HEK293 (cell line): ENCODE results near the gene H3-3A.

Source experiments
- CTCF ChIA-PET: fragments of 350-600 bp; formaldehyde crosslinking; extraction: SDS; loops from one replicate; lab custom pipeline; 2021; ENCODE audit warnings: antibody characterized with exemption; lab: Yijun Ruan, JAX
- POLR2A ChIA-PET: fragments of 300-600 bp; formaldehyde crosslinking; extraction: SDS; loops from one replicate; lab custom pipeline; 2020; ENCODE audit warnings: antibody characterized with exemption, inconsistent platforms; lab: Yijun Ruan, JAX
- H3K27ac ChIP-seq: fragments of 200-500 bp; sonication (Bioruptor generic); 2 replicates; pipeline ENCODE4 v1.5.1; 2014; ENCODE audit warnings: low read depth, low read length, control low read depth, inconsistent platforms; ENCODE audit errors: extremely low read depth
- H3K36me3 ChIP-seq, 2 experiments: fragments of 200-500 bp in 1 of 2; sonication (Bioruptor generic) in 1 of 2; 1 replicate in 1 of 2; 2 replicates in 1 of 2; pipeline ENCODE4 v1.5.1; 2014 to 2017; ENCODE audit warnings: inconsistent platforms in 2 of 2, low read length in 2 of 2; ENCODE audit not compliant: control insufficient read depth in 2 of 2, insufficient read depth in 1 of 2
- H3K4me1 ChIP-seq: fragments of 200-500 bp; sonication (Bioruptor generic); 2 replicates; pipeline ENCODE4 v1.5.1; 2014; ENCODE audit warnings: mild to moderate bottlenecking, low read length, inconsistent platforms; ENCODE audit not compliant: control insufficient read depth, insufficient read depth
- H3K4me3 ChIP-seq: 2 replicates; pipeline ENCODE4 v1.5.1; 2011; ENCODE audit warnings: low read depth, mild to moderate bottlenecking, control low read depth, low read length, moderate library complexity
- H3K9me3 ChIP-seq: fragments of 200-500 bp; sonication (Bioruptor generic); 2 replicates; pipeline ENCODE4 v1.5.1; 2014; ENCODE audit warnings: low read depth, low read length, inconsistent platforms; ENCODE audit not compliant: control insufficient read depth, insufficient read depth
- MZF1 ChIP-seq: fragments of 450-650 bp; formaldehyde crosslinking; IDR thresholded peaks from 2 replicates; pipeline ENCODE4 v1.5.1; 2017; ENCODE audit warnings: missing biosample characterization, missing genetic modification characterization, borderline replicate concordance
- OVOL3 ChIP-seq: fragments of 450-650 bp; formaldehyde crosslinking; IDR thresholded peaks from 2 replicates; pipeline ENCODE4 v1.5.1; 2016; ENCODE audit warnings: missing biosample characterization, missing genetic modification characterization
- RBAK ChIP-seq: fragments of 450-650 bp; formaldehyde crosslinking; IDR thresholded peaks from 2 replicates; pipeline ENCODE4 v1.5.1; 2016; ENCODE audit warnings: missing biosample characterization, missing genetic modification characterization
- SETDB1 ChIP-seq: IDR thresholded peaks from one replicate; pipeline ENCODE4 v1.6.1; 2017; ENCODE audit warnings: mild to moderate bottlenecking, low read length, moderate library complexity, mixed read lengths; ENCODE audit not compliant: insufficient read length
- ZBTB17 ChIP-seq: fragments of 450-650 bp; formaldehyde crosslinking; IDR thresholded peaks from 2 replicates; pipeline ENCODE4 v1.5.1; 2016; ENCODE audit warnings: missing biosample characterization, missing genetic modification characterization
- ZFHX2 ChIP-seq: fragments of 450-650 bp; formaldehyde crosslinking; conservative IDR thresholded peaks from 2 replicates; pipeline ENCODE4 v1.5.1; 2016; ENCODE audit warnings: missing biosample characterization, missing genetic modification characterization
- ZNF169 ChIP-seq: fragments of 450-650 bp; formaldehyde crosslinking; IDR thresholded peaks from 2 replicates; pipeline ENCODE4 v1.5.1; 2016; ENCODE audit warnings: missing biosample characterization, missing genetic modification characterization
- ZNF211 ChIP-seq: fragments of 450-650 bp; formaldehyde crosslinking; IDR thresholded peaks from 2 replicates; pipeline ENCODE4 v1.5.1; 2016; ENCODE audit warnings: low read depth, missing biosample characterization, missing genetic modification characterization
- ZNF223 ChIP-seq: fragments of 450-650 bp; formaldehyde crosslinking; IDR thresholded peaks from 2 replicates; pipeline ENCODE4 v1.5.1; 2016; ENCODE audit warnings: missing biosample characterization, missing genetic modification characterization
- ZNF239 ChIP-seq: fragments of 450-650 bp; formaldehyde crosslinking; IDR thresholded peaks from 2 replicates; pipeline ENCODE4 v1.5.1; 2016; ENCODE audit warnings: missing biosample characterization, missing genetic modification characterization
- ZNF292 ChIP-seq: fragments of 450-650 bp; formaldehyde crosslinking; IDR thresholded peaks from 2 replicates; pipeline ENCODE4 v1.5.1; 2016; ENCODE audit warnings: low read depth, missing biosample characterization, missing genetic modification characterization, borderline replicate concordance
- ZNF311 ChIP-seq: fragments of 450-650 bp; formaldehyde crosslinking; IDR thresholded peaks from 2 replicates; pipeline ENCODE4 v1.5.1; 2017; ENCODE audit warnings: missing biosample characterization, missing genetic modification characterization, borderline replicate concordance
- ZNF549 ChIP-seq: fragments of 450-650 bp; IDR thresholded peaks from 2 replicates; pipeline ENCODE4 v1.5.1; 2018; ENCODE audit warnings: missing biosample characterization, missing genetic modification characterization, mild to moderate bottlenecking, inconsistent platforms, moderate library complexity
- ZNF571 ChIP-seq: fragments of 450-650 bp; formaldehyde crosslinking; IDR thresholded peaks from 2 replicates; pipeline ENCODE4 v1.5.0; 2017; ENCODE audit warnings: missing biosample characterization, missing genetic modification characterization
- ZNF624 ChIP-seq: fragments of 450-650 bp; formaldehyde crosslinking; IDR thresholded peaks from 2 replicates; pipeline ENCODE4 v1.5.1; 2017; ENCODE audit warnings: missing biosample characterization, missing genetic modification characterization
- ZNF677 ChIP-seq: fragments of 450-650 bp; IDR thresholded peaks from 2 replicates; pipeline ENCODE4 v1.5.0; 2018; ENCODE audit warnings: missing biosample characterization, mild to moderate bottlenecking, missing genetic modification characterization, moderate library complexity
- ZNF707 ChIP-seq: fragments of 450-650 bp; formaldehyde crosslinking; IDR thresholded peaks from 2 replicates; pipeline ENCODE4 v1.5.1; 2016; ENCODE audit warnings: missing biosample characterization, missing genetic modification characterization
- ZNF792 ChIP-seq: fragments of 450-650 bp; formaldehyde crosslinking; IDR thresholded peaks from 2 replicates; pipeline ENCODE4 v1.5.1; 2016; ENCODE audit warnings: missing biosample characterization, missing genetic modification characterization
- TF ChIP-seq, protein P1 (sequence below): fragments of 450-650 bp; formaldehyde crosslinking; IDR thresholded peaks from 2 replicates; pipeline ENCODE4 v1.5.1; 2017; ENCODE audit warnings: missing biosample characterization, missing genetic modification characterization
- TF ChIP-seq, protein P2 (sequence below): fragments of 450-650 bp; formaldehyde crosslinking; conservative IDR thresholded peaks from 2 replicates; pipeline ENCODE4 v1.5.1; 2016; ENCODE audit warnings: low read depth, missing biosample characterization, missing genetic modification characterization
- TF ChIP-seq, protein P3 (sequence below): fragments of 450-650 bp; IDR thresholded peaks from 2 replicates; pipeline ENCODE4 v1.5.1; 2018; ENCODE audit warnings: missing biosample characterization, mild to moderate bottlenecking, missing genetic modification characterization
- TF ChIP-seq, protein P4 (sequence below): fragments of 450-650 bp; formaldehyde crosslinking; IDR thresholded peaks from 2 replicates; pipeline ENCODE4 v1.5.1; 2016; ENCODE audit warnings: missing biosample characterization, missing genetic modification characterization

H3-3A gene

DNA sequence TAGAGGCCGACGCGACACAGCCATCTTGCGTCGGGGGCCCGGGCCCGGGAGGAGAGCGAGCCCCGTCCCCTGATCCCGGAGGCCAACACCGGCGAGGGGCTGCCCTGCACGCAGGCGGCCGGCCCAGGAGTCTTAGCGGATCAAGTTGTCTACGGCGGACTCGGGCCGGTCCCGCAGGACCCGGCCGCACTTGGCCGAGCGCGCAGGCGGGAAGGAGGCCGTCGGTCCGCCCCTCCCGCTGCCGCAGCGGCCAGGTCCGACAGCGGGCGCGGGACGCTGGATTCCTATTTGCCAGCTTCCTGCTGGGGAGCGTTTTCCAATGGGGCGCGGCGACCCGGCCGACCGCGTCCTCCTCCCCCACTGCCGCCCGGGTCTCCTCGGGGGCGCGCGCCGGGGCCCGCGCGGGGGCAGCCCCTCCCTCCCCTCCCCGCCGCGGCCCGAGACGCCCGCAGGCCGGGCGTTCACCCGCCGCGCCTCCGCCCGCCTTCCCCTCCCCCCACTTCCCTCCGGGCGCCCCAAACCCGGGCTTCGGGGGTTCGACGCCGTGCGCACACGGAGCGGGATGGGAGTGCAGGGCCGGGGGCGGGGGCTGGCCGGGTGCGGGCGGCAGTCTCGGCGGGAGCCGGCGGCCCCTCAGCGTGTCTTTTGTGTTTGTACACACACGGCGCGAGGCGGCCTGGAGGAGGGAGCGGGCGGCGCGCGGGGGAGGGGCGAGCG, 517 bp upstream of the H3-3A start:
- CTCF ChIA-PET, result interaction anchor here (0.5 to 2.9 kb wide), 7 partner anchors 11 to 76 kb away, joined by 3 to 10 read pairs (median 6); partner anchors contain the start of gene SDE2
- H3K9me3 ChIP-seq, result no peaks in the 10 kb centered on the region
- H3K4me3 ChIP-seq, result peak overlapping the region; percentile 89
- H3K4me1 ChIP-seq, result peaks cover 14% of the 10 kb centered on the region; the same call in 1 of the 2 replicates
- peak overlapping the region; percentile 97 for H3K27ac ChIP-seq
- H3K36me3 ChIP-seq, result peaks cover 22 to 30% of the 10 kb centered on the region in 2 experiments
- POLR2A ChIA-PET, result interaction anchor here (0.5 to 4.4 kb wide), 47 partner anchors 9 to 1439 kb away, joined by 3 to 160 read pairs (median 6); partner anchors contain the start of genes LIN9, PARP1, PYCR2 and SDE2
- no peak; the same call in 1 of the 2 replicates for TF ChIP-seq MZF1 (tag by site-specific recombination)
- peak; percentile 55; the same call in 1 of the 2 replicates for TF ChIP-seq ZNF223 (tag by site-specific recombination)
- TF ChIP-seq, protein P1, sequence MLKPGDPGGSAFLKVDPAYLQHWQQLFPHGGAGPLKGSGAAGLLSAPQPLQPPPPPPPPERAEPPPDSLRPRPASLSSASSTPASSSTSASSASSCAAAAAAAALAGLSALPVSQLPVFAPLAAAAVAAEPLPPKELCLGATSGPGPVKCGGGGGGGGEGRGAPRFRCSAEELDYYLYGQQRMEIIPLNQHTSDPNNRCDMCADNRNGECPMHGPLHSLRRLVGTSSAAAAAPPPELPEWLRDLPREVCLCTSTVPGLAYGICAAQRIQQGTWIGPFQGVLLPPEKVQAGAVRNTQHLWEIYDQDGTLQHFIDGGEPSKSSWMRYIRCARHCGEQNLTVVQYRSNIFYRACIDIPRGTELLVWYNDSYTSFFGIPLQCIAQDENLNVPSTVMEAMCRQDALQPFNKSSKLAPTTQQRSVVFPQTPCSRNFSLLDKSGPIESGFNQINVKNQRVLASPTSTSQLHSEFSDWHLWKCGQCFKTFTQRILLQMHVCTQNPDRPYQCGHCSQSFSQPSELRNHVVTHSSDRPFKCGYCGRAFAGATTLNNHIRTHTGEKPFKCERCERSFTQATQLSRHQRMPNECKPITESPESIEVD (tag by site-specific recombination), result no peak
- TF ChIP-seq ZNF211 (tag by site-specific recombination), result no peak
- TF ChIP-seq ZNF292 (tag by site-specific recombination), result no peak
- TF ChIP-seq SETDB1, result no peak
- peak; percentile 52 for TF ChIP-seq ZNF677 (tag by site-specific recombination)
- TF ChIP-seq ZNF624 (tag by site-specific recombination), result no peak
- TF ChIP-seq ZNF549 (tag by site-specific recombination), result no peak
- no peak for TF ChIP-seq RBAK (tag by site-specific recombination)
- no peak for TF ChIP-seq ZNF571 (tag by site-specific recombination)
- TF ChIP-seq, protein P2, sequence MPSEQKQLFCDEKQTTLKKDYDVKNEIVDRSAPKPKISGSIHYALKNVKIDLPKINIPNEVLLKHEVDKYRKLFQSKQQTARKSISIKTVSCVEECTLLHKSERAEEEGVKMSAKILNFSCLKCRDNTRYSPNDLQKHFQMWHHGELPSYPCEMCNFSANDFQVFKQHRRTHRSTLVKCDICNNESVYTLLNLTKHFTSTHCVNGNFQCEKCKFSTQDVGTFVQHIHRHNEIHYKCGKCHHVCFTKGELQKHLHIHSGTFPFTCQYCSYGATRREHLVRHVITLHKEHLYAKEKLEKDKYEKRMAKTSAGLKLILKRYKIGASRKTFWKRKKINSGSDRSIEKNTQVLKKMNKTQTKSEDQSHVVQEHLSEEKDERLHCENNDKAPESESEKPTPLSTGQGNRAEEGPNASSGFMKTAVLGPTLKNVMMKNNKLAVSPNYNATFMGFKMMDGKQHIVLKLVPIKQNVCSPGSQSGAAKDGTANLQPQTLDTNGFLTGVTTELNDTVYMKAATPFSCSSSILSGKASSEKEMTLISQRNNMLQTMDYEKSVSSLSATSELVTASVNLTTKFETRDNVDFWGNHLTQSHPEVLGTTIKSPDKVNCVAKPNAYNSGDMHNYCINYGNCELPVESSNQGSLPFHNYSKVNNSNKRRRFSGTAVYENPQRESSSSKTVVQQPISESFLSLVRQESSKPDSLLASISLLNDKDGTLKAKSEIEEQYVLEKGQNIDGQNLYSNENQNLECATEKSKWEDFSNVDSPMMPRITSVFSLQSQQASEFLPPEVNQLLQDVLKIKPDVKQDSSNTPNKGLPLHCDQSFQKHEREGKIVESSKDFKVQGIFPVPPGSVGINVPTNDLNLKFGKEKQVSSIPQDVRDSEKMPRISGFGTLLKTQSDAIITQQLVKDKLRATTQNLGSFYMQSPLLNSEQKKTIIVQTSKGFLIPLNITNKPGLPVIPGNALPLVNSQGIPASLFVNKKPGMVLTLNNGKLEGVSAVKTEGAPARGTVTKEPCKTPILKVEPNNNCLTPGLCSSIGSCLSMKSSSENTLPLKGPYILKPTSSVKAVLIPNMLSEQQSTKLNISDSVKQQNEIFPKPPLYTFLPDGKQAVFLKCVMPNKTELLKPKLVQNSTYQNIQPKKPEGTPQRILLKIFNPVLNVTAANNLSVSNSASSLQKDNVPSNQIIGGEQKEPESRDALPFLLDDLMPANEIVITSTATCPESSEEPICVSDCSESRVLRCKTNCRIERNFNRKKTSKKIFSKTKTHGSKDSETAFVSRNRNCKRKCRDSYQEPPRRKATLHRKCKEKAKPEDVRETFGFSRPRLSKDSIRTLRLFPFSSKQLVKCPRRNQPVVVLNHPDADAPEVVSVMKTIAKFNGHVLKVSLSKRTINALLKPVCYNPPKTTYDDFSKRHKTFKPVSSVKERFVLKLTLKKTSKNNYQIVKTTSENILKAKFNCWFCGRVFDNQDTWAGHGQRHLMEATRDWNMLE (tag by site-specific recombination), result no peak
- 0 out of 2 replicates have a peak, but pooled peaks have one; percentile 26 for TF ChIP-seq ZNF169 (tag by site-specific recombination)
- no peak for TF ChIP-seq ZNF311 (tag by site-specific recombination)
- TF ChIP-seq ZBTB17 (tag by site-specific recombination), result peak; percentile 80
- TF ChIP-seq ZFHX2 (tag by site-specific recombination), result peak; percentile 87
- TF ChIP-seq, protein P3, sequence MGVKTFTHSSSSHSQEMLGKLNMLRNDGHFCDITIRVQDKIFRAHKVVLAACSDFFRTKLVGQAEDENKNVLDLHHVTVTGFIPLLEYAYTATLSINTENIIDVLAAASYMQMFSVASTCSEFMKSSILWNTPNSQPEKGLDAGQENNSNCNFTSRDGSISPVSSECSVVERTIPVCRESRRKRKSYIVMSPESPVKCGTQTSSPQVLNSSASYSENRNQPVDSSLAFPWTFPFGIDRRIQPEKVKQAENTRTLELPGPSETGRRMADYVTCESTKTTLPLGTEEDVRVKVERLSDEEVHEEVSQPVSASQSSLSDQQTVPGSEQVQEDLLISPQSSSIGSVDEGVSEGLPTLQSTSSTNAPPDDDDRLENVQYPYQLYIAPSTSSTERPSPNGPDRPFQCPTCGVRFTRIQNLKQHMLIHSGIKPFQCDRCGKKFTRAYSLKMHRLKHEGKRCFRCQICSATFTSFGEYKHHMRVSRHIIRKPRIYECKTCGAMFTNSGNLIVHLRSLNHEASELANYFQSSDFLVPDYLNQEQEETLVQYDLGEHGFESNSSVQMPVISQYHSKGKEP (tag by site-specific recombination), result peak; percentile 54
- TF ChIP-seq ZNF792 (tag by site-specific recombination), result peak; percentile 83
- 0 out of 2 replicates have a peak, but pooled peaks have one; percentile 72 for TF ChIP-seq OVOL3
- TF ChIP-seq, protein P4, sequence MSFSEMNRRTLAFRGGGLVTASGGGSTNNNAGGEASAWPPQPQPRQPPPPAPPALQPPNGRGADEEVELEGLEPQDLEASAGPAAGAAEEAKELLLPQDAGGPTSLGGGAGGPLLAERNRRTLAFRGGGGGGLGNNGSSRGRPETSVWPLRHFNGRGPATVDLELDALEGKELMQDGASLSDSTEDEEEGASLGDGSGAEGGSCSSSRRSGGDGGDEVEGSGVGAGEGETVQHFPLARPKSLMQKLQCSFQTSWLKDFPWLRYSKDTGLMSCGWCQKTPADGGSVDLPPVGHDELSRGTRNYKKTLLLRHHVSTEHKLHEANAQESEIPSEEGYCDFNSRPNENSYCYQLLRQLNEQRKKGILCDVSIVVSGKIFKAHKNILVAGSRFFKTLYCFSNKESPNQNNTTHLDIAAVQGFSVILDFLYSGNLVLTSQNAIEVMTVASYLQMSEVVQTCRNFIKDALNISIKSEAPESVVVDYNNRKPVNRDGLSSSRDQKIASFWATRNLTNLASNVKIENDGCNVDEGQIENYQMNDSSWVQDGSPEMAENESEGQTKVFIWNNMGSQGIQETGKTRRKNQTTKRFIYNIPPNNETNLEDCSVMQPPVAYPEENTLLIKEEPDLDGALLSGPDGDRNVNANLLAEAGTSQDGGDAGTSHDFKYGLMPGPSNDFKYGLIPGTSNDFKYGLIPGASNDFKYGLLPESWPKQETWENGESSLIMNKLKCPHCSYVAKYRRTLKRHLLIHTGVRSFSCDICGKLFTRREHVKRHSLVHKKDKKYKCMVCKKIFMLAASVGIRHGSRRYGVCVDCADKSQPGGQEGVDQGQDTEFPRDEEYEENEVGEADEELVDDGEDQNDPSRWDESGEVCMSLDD, result 0 out of 2 replicates have a peak, but pooled peaks have one; percentile 12
- TF ChIP-seq ZNF707 (tag by site-specific recombination), result no peak
- no peak for TF ChIP-seq ZNF239 (tag by site-specific recombination)
